Stimulated activated naive CD4-positive, alpha-beta T cell (primary cell): ENCODE results near the gene KIAA0513.
"Not testable (repeated sequence)": the region's sequence is repeated elsewhere in the genome, so short reads cannot be mapped to it uniquely, and the experiment has no call there.

Experiments
- DNase-seq, 6 experiments: peaks; one replicate each; lab custom pipeline; 2025; lab: John Stamatoyannopoulos, UW

Gene KIAA0513

GRCh38 chr16:85028685-85029407, 1.3 kb downstream of the KIAA0513 start:
- peak; percentile 41 to 55 (median 42) for DNase-seq

GRCh38 chr16:85029408-85029784, 1.8 kb downstream of the KIAA0513 start:
- peak in 3 of 6 experiments; percentile 10 to 23 (median 12) for DNase-seq

GRCh38 chr16:85029981-85030401, 2.4 kb downstream of the KIAA0513 start:
- no peak for DNase-seq

- no peak for DNase-seq
Measured at GRCh38 chr16:85031451-85031850, 3.9 kb downstream of the KIAA0513 start.

GRCh38 chr16:85032187-85032586, 4.6 kb downstream of the KIAA0513 start:
- DNase-seq, result not testable (repeated sequence)

- DNase-seq, result no peak
Measured at GRCh38 chr16:85033171-85033570, 5.6 kb downstream of the KIAA0513 start.

- DNase-seq, result no peak
Measured at GRCh38 chr16:85034591-85035433, 7.2 kb downstream of the KIAA0513 start.

GRCh38 chr16:85036236-85037049, 8.8 kb downstream of the KIAA0513 start:
- DNase-seq, result no peak

- no peak for DNase-seq
Measured at GRCh38 chr16:85037050-85037410, 9.4 kb downstream of the KIAA0513 start.

GRCh38 chr16:85037721-85038120, 10.1 kb downstream of the KIAA0513 start:
- no peak for DNase-seq

GRCh38 chr16:85040685-85041084, 13.1 kb downstream of the KIAA0513 start:
- DNase-seq, result no peak

- no peak for DNase-seq
Measured at GRCh38 chr16:85041219-85042166, 13.9 kb downstream of the KIAA0513 start.

GRCh38 chr16:85042167-85042526, 14.6 kb downstream of the KIAA0513 start:
- no peak for DNase-seq

- DNase-seq, result no peak
Measured at GRCh38 chr16:85042606-85043005, 15.0 kb downstream of the KIAA0513 start.

GRCh38 chr16:85045077-85045476, 17.5 kb downstream of the KIAA0513 start:
- DNase-seq, result no peak

GRCh38 chr16:85045641-85046471, 18.3 kb downstream of the KIAA0513 start:
- DNase-seq, result no peak

- DNase-seq, result no peak
Measured at GRCh38 chr16:85046472-85046916, 18.9 kb downstream of the KIAA0513 start.

- peak in 3 of 6 experiments; percentile 3 to 22 (median 12) for DNase-seq
Measured at GRCh38 chr16:85046931-85047866, 19.6 kb downstream of the KIAA0513 start.

GRCh38 chr16:85047867-85048455, 20.4 kb downstream of the KIAA0513 start:
- no peak for DNase-seq
